Neuronal stem cell (in vitro differentiated cells): ENCODE measurements around the gene SCARF2.

Experiments
- DNase-seq: peaks from one replicate; pipeline ENCODE4 v3.0.0-alpha.2; 2013; ENCODE audit warnings: low spot score
- H2AFZ ChIP-seq: one replicate; pipeline ENCODE4 v1.6.1; 2013; ENCODE audit warnings: mild to moderate bottlenecking, low read length, inconsistent platforms
- H2AK5ac ChIP-seq: 2 replicates; pipeline ENCODE4 v1.6.1; 2013; ENCODE audit warnings: low read depth, mild to moderate bottlenecking, inconsistent platforms, low read length, moderate library complexity, mixed read lengths
- H2BK120ac ChIP-seq: 2 replicates; pipeline ENCODE4 v1.6.1; 2013; ENCODE audit warnings: low read depth, mild to moderate bottlenecking, inconsistent platforms, low read length, moderate library complexity, mixed read lengths
- H2BK12ac ChIP-seq: one replicate; pipeline ENCODE4 v1.6.1; 2013; ENCODE audit warnings: low read length, inconsistent platforms
- H2BK15ac ChIP-seq: 2 replicates; pipeline ENCODE4 v1.6.1; 2013; ENCODE audit warnings: mild to moderate bottlenecking, low read length, inconsistent platforms, mixed read lengths
- H2BK5ac ChIP-seq: one replicate; pipeline ENCODE4 v1.6.1; 2013; ENCODE audit warnings: inconsistent platforms, mild to moderate bottlenecking, low read length, moderate library complexity
- H3K14ac ChIP-seq: one replicate; pipeline ENCODE4 v1.6.1; 2013; ENCODE audit warnings: low read length, inconsistent platforms
- H3K18ac ChIP-seq: 2 replicates; pipeline ENCODE4 v1.6.1; 2013; ENCODE audit warnings: low read length, inconsistent platforms
- H3K23ac ChIP-seq: 2 replicates; pipeline ENCODE4 v1.6.1; 2013; ENCODE audit warnings: low read depth, mild to moderate bottlenecking, mixed read lengths, low read length, inconsistent platforms; ENCODE audit not compliant: poor library complexity
- H3K27ac ChIP-seq: replicated peaks from 3 replicates; pipeline ENCODE4 v1.5.1; 2013; ENCODE audit warnings: low read length, inconsistent platforms
- H3K27me3 ChIP-seq, 3 experiments: 2 replicates each; pipeline ENCODE4 v1.6.1; 2013; ENCODE audit warnings: low read length in 3 of 3, mild to moderate bottlenecking in 2 of 3, inconsistent platforms in 1 of 3, low read depth in 1 of 3, mixed read lengths in 1 of 3, moderate library complexity in 1 of 3; ENCODE audit not compliant: control insufficient read depth in 3 of 3, insufficient read depth in 3 of 3
- H3K36me3 ChIP-seq, 2 donors: replicated peaks in 1 of 2; 2 replicates each; pipeline ENCODE4 v1.6.1; 2013; ENCODE audit warnings: low read length in 2 of 2; ENCODE audit not compliant: control insufficient read depth in 2 of 2, insufficient read depth in 2 of 2
- H3K4ac ChIP-seq: 2 replicates; pipeline ENCODE4 v1.6.1; 2013; ENCODE audit warnings: inconsistent platforms, mild to moderate bottlenecking, low read length, moderate library complexity
- H3K4me1 ChIP-seq, 2 donors: 1 replicate in 1 of 2; 2 replicates in 1 of 2; pipeline ENCODE4 v1.6.1; 2013; ENCODE audit warnings: low read length in 2 of 2, low read depth in 1 of 2; ENCODE audit not compliant: control insufficient read depth in 2 of 2, insufficient read depth in 1 of 2
- H3K4me2 ChIP-seq: one replicate; pipeline ENCODE4 v1.6.1; 2013; ENCODE audit warnings: mild to moderate bottlenecking, low read length, inconsistent platforms; ENCODE audit not compliant: insufficient read depth, poor library complexity, severe bottlenecking
- H3K4me3 ChIP-seq, 2 donors: 2 replicates each; pipeline ENCODE4 v1.5.1; 2013; ENCODE audit warnings: low read length in 2 of 2, mild to moderate bottlenecking in 2 of 2, inconsistent platforms in 1 of 2, moderate library complexity in 1 of 2
- H3K79me1 ChIP-seq: one replicate; pipeline ENCODE4 v1.6.1; 2013; ENCODE audit warnings: low read depth, mild to moderate bottlenecking, inconsistent platforms, low read length, moderate library complexity
- H3K9ac ChIP-seq: one replicate; pipeline ENCODE4 v1.6.1; 2013; ENCODE audit warnings: mild to moderate bottlenecking, low read depth, low read length, inconsistent platforms; ENCODE audit not compliant: poor library complexity
- H3K9me3 ChIP-seq, 2 donors: replicated peaks in 1 of 2; 2 replicates each; pipeline versions ENCODE3 to v1.6.1; 2013; ENCODE audit warnings: low read length in 2 of 2, mild to moderate bottlenecking in 2 of 2, inconsistent platforms in 1 of 2, low read depth in 1 of 2, mixed read lengths in 1 of 2, moderate library complexity in 1 of 2; ENCODE audit not compliant: control insufficient read depth in 2 of 2, insufficient read depth in 1 of 2
- H4K8ac ChIP-seq: one replicate; pipeline ENCODE4 v1.6.1; 2013; ENCODE audit warnings: low read depth, mild to moderate bottlenecking, inconsistent platforms, low read length, moderate library complexity
- H4K91ac ChIP-seq: one replicate; pipeline ENCODE4 v1.6.1; 2013; ENCODE audit warnings: low read length, low read depth, mild to moderate bottlenecking, inconsistent platforms; ENCODE audit not compliant: poor library complexity
- WGBS, 2 donors: extraction: QIAGEN DNeasy Blood & Tissue Kit; methylation state at CpG; one replicate each; pipeline ENCODE4 v1.1.7; 2013; ENCODE audit warnings: missing lambda C conversion rate in 2 of 2, mixed read lengths in 1 of 2; ENCODE audit not compliant: insufficient read length in 2 of 2, insufficient replicate concordance in 1 of 2; ENCODE audit errors: extremely low coverage in 2 of 2; 5-methylcytosine and 5-hydroxymethylcytosine counted together

Gene SCARF2

DNA sequence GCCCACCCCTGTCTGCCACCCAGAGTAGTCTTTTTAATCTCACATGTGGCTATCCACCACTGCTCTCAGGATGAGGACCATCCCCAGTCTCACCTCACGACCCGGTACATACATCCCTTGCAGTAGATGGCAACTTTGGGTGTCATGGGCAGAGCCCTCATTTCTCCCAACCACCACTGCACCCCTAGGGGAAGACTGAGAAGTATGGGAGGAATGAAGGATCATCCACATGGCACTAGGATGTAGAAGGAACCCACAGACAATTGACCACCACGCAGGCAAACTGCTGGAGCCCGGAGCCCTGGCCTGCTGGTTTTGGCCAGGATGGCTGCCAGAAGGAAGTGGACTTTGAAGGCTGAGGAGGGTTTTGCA lies 1.9 kb upstream of the SCARF2 start:
- H4K91ac ChIP-seq: no peak overlapping the region
- H2BK12ac ChIP-seq: no peak overlapping the region
- H3K4me3 ChIP-seq: no peak overlapping the region
- peak overlapping the region; percentile 95 for H3K23ac ChIP-seq
- H3K4me2 ChIP-seq: no peak overlapping the region
- no peak for DNase-seq
- no peak overlapping the region for H2BK15ac ChIP-seq
- no peak overlapping the region for H3K9ac ChIP-seq
- H3K27me3 ChIP-seq: peaks cover 0 to 47% (median 20%) of the 10 kb centered on the region in 3 experiments
- H2BK5ac ChIP-seq: no peak overlapping the region
- H4K8ac ChIP-seq: no peak overlapping the region
- no peak overlapping the region for H3K18ac ChIP-seq
- H3K9me3 ChIP-seq: peaks cover 0 to 2% of the 10 kb centered on the region in 2 donors
- no CpG with 5 or more reads among the region's 4 CpGs for WGBS, 2 donors
- no peak overlapping the region for H3K4ac ChIP-seq
- H3K27ac ChIP-seq: no peak overlapping the region
- no peak overlapping the region for H2AFZ ChIP-seq
- H2AK5ac ChIP-seq: no peak overlapping the region
- no peak overlapping the region for H2BK120ac ChIP-seq
- peaks cover 10 to 16% of the 10 kb centered on the region in 2 donors for H3K4me1 ChIP-seq
- H3K36me3 ChIP-seq: peaks cover 21 to 45% of the 10 kb centered on the region in 2 donors
- no peaks in the 10 kb centered on the region for H3K79me1 ChIP-seq
- H3K14ac ChIP-seq: peak overlapping the region; percentile 60

DNA sequence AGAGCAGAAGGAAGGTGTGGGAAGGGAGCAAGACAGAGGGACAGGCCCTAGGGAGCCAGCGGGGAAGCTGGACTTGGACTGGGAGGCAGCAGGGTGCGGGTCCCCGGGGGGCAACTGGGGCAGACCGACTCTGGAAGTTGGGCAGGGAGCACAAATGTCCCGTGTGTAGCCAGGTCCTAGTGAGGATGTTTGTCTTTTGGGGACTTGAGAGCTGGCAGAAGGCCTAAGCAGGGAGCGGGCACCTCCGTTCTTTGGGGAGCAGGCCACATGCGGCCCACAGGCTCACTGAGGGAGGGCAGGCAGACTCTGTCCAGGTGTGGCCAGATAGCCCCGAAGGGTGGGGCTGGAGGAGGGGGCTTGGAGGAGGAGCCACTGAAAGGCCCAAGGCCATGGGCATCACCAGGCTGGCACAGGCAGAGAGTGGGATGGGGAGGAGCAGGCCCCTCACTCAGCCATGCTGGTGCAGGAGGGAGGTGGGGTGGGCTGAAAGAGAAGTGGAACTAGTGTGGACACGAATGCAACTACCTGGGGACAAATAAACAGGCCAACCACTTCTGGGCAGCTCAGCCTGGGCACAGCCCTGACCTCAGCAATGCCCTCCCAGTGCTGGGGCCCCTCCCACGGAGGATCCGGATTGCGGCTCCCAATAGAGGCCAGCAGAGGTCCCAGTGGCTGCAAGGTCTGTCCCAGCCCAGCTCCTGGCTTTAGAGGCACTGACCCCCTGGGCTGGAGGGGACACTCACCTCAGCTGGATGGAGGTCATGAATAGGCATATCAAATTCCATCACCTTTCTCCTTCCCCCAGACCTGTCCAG lies 1.3 kb upstream of the SCARF2 start:
- H2BK120ac ChIP-seq: no peak overlapping the region
- H2BK15ac ChIP-seq: no peak overlapping the region
- H3K27ac ChIP-seq: no peak overlapping the region
- peak overlapping the region; percentile 63 for H3K9ac ChIP-seq
- no peak overlapping the region for H2AK5ac ChIP-seq
- H2BK12ac ChIP-seq: no peak overlapping the region
- H2AFZ ChIP-seq: no peak overlapping the region
- H3K27me3 ChIP-seq: peaks cover 0 to 53% (median 20%) of the 10 kb centered on the region in 3 experiments
- no peak overlapping the region for H3K4ac ChIP-seq
- peaks cover 10 to 16% of the 10 kb centered on the region in 2 donors for H3K4me1 ChIP-seq
- H3K79me1 ChIP-seq: no peaks in the 10 kb centered on the region
- H2BK5ac ChIP-seq: no peak overlapping the region
- peak overlapping the region; percentile 41 for H4K91ac ChIP-seq
- no peak overlapping the region for H4K8ac ChIP-seq
- H3K18ac ChIP-seq: peak overlapping the region; percentile 90
- H3K14ac ChIP-seq: no peak overlapping the region
- peaks cover 16 to 44% of the 10 kb centered on the region in 2 donors for H3K36me3 ChIP-seq
- no peak for DNase-seq
- H3K4me2 ChIP-seq: no peak overlapping the region
- H3K23ac ChIP-seq: peak overlapping the region; percentile 98
- peaks cover 0 to 2% of the 10 kb centered on the region in 2 donors for H3K9me3 ChIP-seq
- H3K4me3 ChIP-seq: peak overlapping the region in 1 of 2 donors; percentile 99
- WGBS, 2 donors: no CpG with 5 or more reads among the region's 13 CpGs

DNA sequence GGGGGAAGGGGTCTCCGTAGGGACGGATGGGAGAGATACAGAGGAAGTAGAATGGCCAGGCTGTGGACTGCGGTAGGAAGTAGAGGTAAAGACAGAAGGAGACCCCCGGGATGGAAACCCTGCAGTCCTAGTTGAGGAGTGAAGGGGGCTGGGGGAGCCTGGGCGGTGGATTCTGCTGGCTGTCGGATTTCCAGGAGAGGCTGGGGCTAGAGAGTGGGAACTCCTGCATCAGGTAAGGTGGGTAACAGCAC lies 727 bp upstream of the SCARF2 start:
- peak overlapping the region; percentile 75 to 99 for H3K4me3 ChIP-seq
- peaks cover 16 to 46% of the 10 kb centered on the region in 2 donors for H3K36me3 ChIP-seq
- H2BK15ac ChIP-seq: no peak overlapping the region
- DNase-seq: no peak
- peaks cover 0 to 57% (median 20%) of the 10 kb centered on the region in 3 experiments for H3K27me3 ChIP-seq
- H2BK120ac ChIP-seq: no peak overlapping the region
- no peak overlapping the region for H2BK12ac ChIP-seq
- peak overlapping the region; percentile 63 for H3K9ac ChIP-seq
- no peak overlapping the region for H3K14ac ChIP-seq
- no peak overlapping the region for H3K4ac ChIP-seq
- peak overlapping the region; percentile 99 for H2AFZ ChIP-seq
- WGBS, 2 donors: no CpG with 5 or more reads among the region's 6 CpGs
- no peak overlapping the region for H4K8ac ChIP-seq
- no peak overlapping the region for H3K27ac ChIP-seq
- H3K4me1 ChIP-seq: peaks cover 10 to 16% of the 10 kb centered on the region in 2 donors
- no peak overlapping the region for H2BK5ac ChIP-seq
- H3K79me1 ChIP-seq: no peaks in the 10 kb centered on the region
- H3K9me3 ChIP-seq: peaks cover 0 to 2% of the 10 kb centered on the region in 2 donors
- no peak overlapping the region for H2AK5ac ChIP-seq
- peak overlapping the region; percentile 90 for H3K18ac ChIP-seq
- H4K91ac ChIP-seq: peak overlapping the region; percentile 41
- H3K4me2 ChIP-seq: peak overlapping the region; percentile 95
- peak overlapping the region; percentile 98 for H3K23ac ChIP-seq

DNA sequence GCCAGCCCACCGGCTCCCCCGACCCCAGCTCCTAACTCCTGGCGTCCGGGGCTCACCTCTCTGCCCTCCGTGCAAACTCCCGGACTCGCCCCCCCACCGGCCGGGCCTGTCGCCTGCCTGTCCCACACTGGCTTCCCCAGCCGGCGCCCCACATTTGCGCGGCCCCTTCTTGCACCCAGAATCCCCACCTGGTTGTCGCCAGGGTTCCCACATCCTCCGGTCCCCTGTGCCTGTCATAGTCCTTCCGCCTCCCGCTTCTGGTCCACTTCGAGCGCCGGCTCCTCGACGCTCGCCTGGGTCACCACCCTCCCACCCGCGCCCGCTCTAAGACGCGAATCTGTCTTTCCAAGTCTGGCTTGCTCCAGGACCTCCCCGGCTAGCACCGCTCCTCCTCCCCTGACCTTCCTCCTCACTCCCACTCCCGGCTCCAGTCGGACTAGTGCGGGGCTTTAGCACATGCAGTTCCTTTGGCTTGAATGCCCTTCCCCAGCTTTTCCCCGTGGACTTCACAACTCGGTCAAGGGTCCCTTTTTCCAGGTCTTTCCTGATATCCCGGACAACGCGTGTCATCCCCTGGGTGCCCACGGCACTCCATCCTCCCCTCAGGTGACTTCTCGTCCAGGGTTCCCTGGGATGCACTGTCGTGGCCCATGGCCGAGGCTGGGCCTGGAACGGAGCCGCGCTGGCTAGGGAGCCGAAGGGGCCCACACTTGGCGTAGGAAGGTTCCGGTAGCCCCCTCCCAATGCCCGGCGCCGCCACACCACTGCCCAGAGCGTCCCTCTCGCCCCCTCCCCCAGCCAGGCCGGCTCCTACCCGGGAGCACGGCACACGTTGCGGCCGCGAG lies 635 bp downstream of the SCARF2 start:
- H3K27ac ChIP-seq: no peak overlapping the region
- H3K4me3 ChIP-seq: peak overlapping the region; percentile 81 to 99
- DNase-seq: no peak
- H2BK120ac ChIP-seq: peak overlapping the region; percentile 1
- H2AFZ ChIP-seq: peak overlapping the region; percentile 85
- H3K79me1 ChIP-seq: no peaks in the 10 kb centered on the region
- no peak overlapping the region for H4K91ac ChIP-seq
- peaks cover 9 to 43% of the 10 kb centered on the region in 2 donors for H3K36me3 ChIP-seq
- peak overlapping the region; percentile 59 for H2AK5ac ChIP-seq
- peak overlapping the region; percentile 89 for H3K18ac ChIP-seq
- peaks cover 0 to 68% (median 22%) of the 10 kb centered on the region in 3 experiments for H3K27me3 ChIP-seq
- H3K4ac ChIP-seq: no peak overlapping the region
- H2BK12ac ChIP-seq: no peak overlapping the region
- peak overlapping the region; percentile 88 for H3K9ac ChIP-seq
- H3K4me2 ChIP-seq: peak overlapping the region; percentile 95
- H3K14ac ChIP-seq: peak overlapping the region; percentile 75
- no peak overlapping the region for H2BK5ac ChIP-seq
- peaks cover 12 to 16% of the 10 kb centered on the region in 2 donors for H3K4me1 ChIP-seq
- no peak overlapping the region for H4K8ac ChIP-seq
- H3K9me3 ChIP-seq: peaks cover 0 to 4% of the 10 kb centered on the region in 2 donors
- H2BK15ac ChIP-seq: peak overlapping the region; percentile 30
- no CpG with 5 or more reads among the region's 61 CpGs for WGBS, 2 donors
- peak overlapping the region; percentile 50 for H3K23ac ChIP-seq
